Measurements from ENCODE around the gene S100A5.

- TF ChIP-seq CTCF (IDR thresholded peaks at IDR 0.05 in 2 of 3, conservative IDR thresholded peaks at IDR 0.05 in 1 of 3; ENCODE audit: borderline replicate concordance in 1 of 3, insufficient read depth in 1 of 3, low read depth in 2 of 3, low read length in 2 of 3) = peak in 2 of 3 experiments; percentile 28 to 29; a peak in 2 of 6 replicates
- no peak for TF ChIP-seq MAX (IDR thresholded peaks at IDR 0.05)
- no peak for TF ChIP-seq FOSL1 (IDR thresholded peaks at IDR 0.05; ENCODE audit: low read depth)
- no peak for TF ChIP-seq EZH2phosphoT487 (IDR thresholded peaks at IDR 0.05; ENCODE audit: borderline replicate concordance)
- no peak for TF ChIP-seq POLR2A (IDR thresholded peaks at IDR 0.05; ENCODE audit: borderline replicate concordance, extremely low read depth, insufficient read depth, insufficient read length)
Measured at GRCh38 chr1:153513023-153513422, 27.7 kb downstream of the S100A5 start.
